ENCODE data around the gene PLVAP. TPM values are rescaled to one million over a fixed set of nuclear protein-coding genes. Genes with fewer than 3 reads are reported as not detected.

The PLVAP gene
- total RNA-seq, 1 donor from 2014 or later, result 1.5 TPM

DNA sequence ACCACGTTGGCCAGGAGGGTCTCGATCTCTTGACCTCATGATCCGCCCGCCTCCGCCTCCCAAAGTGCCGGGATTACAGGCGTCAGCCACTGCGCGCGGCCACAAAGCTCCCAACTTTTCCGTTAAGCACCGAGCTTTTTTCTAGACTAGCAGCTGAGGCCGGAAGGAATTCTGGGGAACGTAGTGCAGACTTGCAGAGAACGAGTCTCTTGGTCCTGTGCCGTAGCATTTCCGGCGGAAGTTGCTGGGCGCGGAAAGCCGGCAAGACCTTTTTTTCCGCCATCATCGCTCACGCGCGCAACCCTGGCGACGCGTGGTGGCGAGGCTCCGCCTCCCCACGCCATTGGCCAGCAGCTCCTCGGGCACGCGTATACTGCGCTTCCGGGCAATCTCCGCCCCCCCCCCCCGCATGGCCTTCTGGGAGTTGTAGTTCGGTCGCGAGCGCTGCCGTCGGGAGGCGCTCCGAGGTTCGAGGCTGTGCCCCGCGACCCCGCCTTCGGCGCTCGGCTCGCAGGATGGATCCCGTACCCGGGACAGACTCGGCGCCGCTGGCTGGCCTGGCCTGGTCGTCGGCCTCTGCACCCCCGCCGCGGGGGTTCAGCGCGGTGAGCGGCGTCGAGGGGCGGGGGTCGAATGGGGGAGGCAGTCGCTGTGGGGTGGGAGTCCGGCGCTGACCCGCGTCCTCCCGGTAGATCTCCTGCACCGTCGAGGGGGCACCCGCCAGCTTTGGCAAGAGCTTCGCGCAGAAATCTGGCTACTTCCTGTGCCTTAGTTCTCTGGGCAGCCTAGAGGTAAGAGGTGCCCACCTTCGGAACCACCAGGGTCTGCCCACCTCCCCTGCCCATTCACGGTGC, 42.7 kb upstream of the PLVAP start, which contains the start of gene MVB12A:
TSS of gene MVB12A (plus strand) at position 427 of the 854 bp plus-strand sequence. CDS start at position 516, 89 bp downstream.
- Histone ChIP-seq H3K27me3 (ENCODE audit: control insufficient read depth, insufficient read depth, low read length) (no peaks in the 10 kb centered on the region), H3K4me3 (ENCODE audit: low read depth, low read length) (peak within 1 kb of the TSS; percentile 63), H3K36me3 (ENCODE audit: control insufficient read depth, insufficient read depth, low read length) (no peaks in the 10 kb centered on the region)
- TF ChIP-seq, protein P1, sequence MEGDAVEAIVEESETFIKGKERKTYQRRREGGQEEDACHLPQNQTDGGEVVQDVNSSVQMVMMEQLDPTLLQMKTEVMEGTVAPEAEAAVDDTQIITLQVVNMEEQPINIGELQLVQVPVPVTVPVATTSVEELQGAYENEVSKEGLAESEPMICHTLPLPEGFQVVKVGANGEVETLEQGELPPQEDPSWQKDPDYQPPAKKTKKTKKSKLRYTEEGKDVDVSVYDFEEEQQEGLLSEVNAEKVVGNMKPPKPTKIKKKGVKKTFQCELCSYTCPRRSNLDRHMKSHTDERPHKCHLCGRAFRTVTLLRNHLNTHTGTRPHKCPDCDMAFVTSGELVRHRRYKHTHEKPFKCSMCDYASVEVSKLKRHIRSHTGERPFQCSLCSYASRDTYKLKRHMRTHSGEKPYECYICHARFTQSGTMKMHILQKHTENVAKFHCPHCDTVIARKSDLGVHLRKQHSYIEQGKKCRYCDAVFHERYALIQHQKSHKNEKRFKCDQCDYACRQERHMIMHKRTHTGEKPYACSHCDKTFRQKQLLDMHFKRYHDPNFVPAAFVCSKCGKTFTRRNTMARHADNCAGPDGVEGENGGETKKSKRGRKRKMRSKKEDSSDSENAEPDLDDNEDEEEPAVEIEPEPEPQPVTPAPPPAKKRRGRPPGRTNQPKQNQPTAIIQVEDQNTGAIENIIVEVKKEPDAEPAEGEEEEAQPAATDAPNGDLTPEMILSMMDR (IDR thresholded peaks at IDR 0.05; ENCODE audit: insufficient read depth, low read length, poor library complexity, severe bottlenecking), result no peak
- peak; percentile 98 for DNase-seq (ENCODE audit: low read depth)

DNA sequence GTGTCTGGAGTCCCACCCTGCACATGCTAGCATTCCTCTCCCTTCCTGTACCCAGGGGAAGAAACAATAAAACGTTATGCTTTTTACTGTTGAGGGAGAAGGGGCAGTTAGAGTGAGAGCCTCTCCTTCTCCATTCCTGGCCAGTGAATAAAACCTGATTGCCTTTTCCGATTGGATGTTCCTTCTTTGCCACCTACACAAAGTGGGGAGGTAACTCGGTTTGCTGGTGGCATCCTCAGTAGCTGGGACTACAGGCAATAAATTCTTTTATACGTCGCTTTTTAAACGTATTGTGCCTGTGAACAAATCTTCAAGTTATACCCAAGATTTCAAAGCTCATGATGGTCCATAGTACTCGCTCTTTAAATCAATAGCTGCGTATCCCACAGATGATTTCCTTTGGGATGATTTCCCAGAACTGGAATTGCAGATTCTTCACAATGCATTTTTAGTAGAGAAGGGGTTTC, 42.0 kb upstream of the PLVAP start:
- TF ChIP-seq, protein P1 (IDR thresholded peaks at IDR 0.05; ENCODE audit: insufficient read depth, low read length, poor library complexity, severe bottlenecking), result no peak
- no peaks in the 10 kb centered on the region for H3K36me3 ChIP-seq (ENCODE audit: control insufficient read depth, insufficient read depth, low read length)
- no peak for DNase-seq (ENCODE audit: low read depth)
- peak overlapping the region; percentile 63 for H3K4me3 ChIP-seq (ENCODE audit: low read depth, low read length)
- H3K27me3 ChIP-seq (ENCODE audit: control insufficient read depth, insufficient read depth, low read length), result no peaks in the 10 kb centered on the region

DNA sequence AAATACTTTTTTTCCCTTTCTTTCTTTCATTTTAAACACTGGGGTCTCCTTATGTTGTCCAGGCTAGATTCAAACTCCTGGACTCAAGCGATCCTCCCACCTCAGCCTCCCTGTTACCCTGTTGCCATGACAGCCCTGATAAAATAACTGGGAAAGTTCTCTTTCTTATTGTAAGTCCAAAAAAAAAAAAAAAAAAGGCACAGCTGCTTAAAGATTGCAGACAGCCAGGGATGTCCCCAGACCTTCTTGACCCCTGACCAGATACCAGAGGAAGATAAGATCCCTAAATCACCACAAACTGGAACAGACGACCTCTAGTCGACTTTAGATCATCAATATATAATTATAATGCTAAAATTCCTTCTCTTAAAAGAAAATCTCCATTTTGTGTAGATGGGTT, 41.6 kb upstream of the PLVAP start:
- TF ChIP-seq, protein P1 (IDR thresholded peaks at IDR 0.05; ENCODE audit: insufficient read depth, low read length, poor library complexity, severe bottlenecking), result no peak
- DNase-seq (ENCODE audit: low read depth), result no peak
- Histone ChIP-seq H3K27me3 (ENCODE audit: control insufficient read depth, insufficient read depth, low read length) (no peaks in the 10 kb centered on the region), H3K4me3 (ENCODE audit: low read depth, low read length) (no peak overlapping the region), H3K36me3 (ENCODE audit: control insufficient read depth, insufficient read depth, low read length) (no peaks in the 10 kb centered on the region)

DNA sequence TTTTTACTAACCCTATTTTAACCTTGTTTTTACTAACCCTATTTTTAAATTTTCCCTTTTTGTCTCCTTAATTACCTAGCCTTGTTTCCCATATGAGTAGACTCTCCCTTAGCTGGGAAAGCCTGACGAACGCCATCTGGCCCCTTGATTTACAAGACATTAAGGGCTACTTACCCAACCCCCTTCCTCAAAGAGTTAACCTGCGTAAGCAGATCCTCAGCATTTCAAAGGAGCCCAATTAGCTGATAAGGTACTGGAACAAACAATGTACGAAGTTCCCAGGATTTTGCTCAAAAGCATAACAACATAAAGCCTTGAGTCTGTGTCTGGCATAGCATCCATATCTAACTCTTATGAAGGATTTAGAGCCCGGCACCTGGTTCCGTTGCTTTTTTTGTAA, 38.0 kb upstream of the PLVAP start:
- no peak overlapping the region for H3K4me3 ChIP-seq (ENCODE audit: low read depth, low read length)
- TF ChIP-seq, protein P1 (IDR thresholded peaks at IDR 0.05; ENCODE audit: insufficient read depth, low read length, poor library complexity, severe bottlenecking), result no peak
- H3K36me3 ChIP-seq (ENCODE audit: control insufficient read depth, insufficient read depth, low read length), result no peaks in the 10 kb centered on the region
- H3K27me3 ChIP-seq (ENCODE audit: control insufficient read depth, insufficient read depth, low read length), result peaks cover 3% of the 10 kb centered on the region
- no peak for DNase-seq (ENCODE audit: low read depth)

DNA sequence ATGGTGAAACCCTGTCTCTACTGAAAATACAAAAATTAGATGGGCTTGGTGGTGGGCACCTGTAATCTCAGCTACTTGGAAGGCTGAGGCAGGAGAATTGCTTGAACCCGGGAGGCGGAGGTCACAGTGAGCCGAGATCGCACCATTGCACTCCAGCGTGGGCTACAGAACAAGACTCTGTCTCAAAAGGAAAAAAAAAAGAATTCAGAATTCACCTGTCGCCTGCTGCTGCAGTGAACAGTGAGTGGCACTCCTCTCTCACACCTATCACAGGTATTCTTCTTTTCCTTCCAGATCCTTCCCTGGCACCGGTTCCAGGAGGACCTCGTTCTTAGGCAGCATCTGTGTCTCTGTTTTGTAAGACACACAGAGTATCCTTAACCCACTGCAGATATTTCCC, 37.0 kb upstream of the PLVAP start:
- TF ChIP-seq, protein P1 (IDR thresholded peaks at IDR 0.05; ENCODE audit: insufficient read depth, low read length, poor library complexity, severe bottlenecking), result no peak
- no peaks in the 10 kb centered on the region for H3K36me3 ChIP-seq (ENCODE audit: control insufficient read depth, insufficient read depth, low read length)
- peaks cover 3% of the 10 kb centered on the region for H3K27me3 ChIP-seq (ENCODE audit: control insufficient read depth, insufficient read depth, low read length)
- no peak overlapping the region for H3K4me3 ChIP-seq (ENCODE audit: low read depth, low read length)
- no peak for DNase-seq (ENCODE audit: low read depth)

Data from kidney epithelial cell (primary cell).